Progenitor cell of endocrine pancreas (in vitro differentiated cells): ENCODE measurements around the gene ETFA. TPM values are rescaled to one million over a fixed set of nuclear protein-coding genes. Genes with fewer than 3 reads are reported as not detected.

ENCODE experiments used
- DNase-seq: peaks from one replicate; pipeline ENCODE4 v3.0.0; 2021; ENCODE audit warnings: low spot score; ENCODE audit not compliant: unreplicated experiment
- H3K27ac Mint-ChIP-seq: 2 replicates; pipeline ENCODE4 v1.8.0; 2021; ENCODE audit warnings: mild to moderate bottlenecking, moderate library complexity, mixed read lengths
- H3K27me3 Mint-ChIP-seq: 2 replicates; pipeline ENCODE4 v1.8.0; 2021; ENCODE audit warnings: mixed read lengths
- H3K36me3 Mint-ChIP-seq: 2 replicates; pipeline ENCODE4 v1.8.0; 2022; ENCODE audit warnings: mixed read lengths; ENCODE audit not compliant: insufficient read depth
- H3K4me1 Mint-ChIP-seq: 2 replicates; pipeline ENCODE4 v1.8.0; 2021; ENCODE audit warnings: low read depth, mixed read lengths
- H3K4me3 Mint-ChIP-seq: 2 replicates; pipeline ENCODE4 v1.8.0; 2021; ENCODE audit warnings: low read depth, mild to moderate bottlenecking, moderate library complexity, mixed read lengths
- H3K9me3 Mint-ChIP-seq: 2 replicates; pipeline ENCODE4 v1.8.0; 2021; ENCODE audit warnings: low read depth, mixed read lengths
- CTCF ChIP-seq: fragments of 200-600 bp; sonication (generic); IDR thresholded peaks from one replicate; pipeline ENCODE4 v1.5.0; 2021; ENCODE audit warnings: antibody characterized with exemption, mild to moderate bottlenecking; ENCODE audit not compliant: unreplicated experiment
- total RNA-seq: library from RNA; stranded (reverse); gene quantifications from 2 replicates; pipeline ENCODE4 v1.2.1, GENCODE V29; 2021

ETFA gene
- total RNA-seq, 1 donor from 2014 or later, result 105 TPM

GRCh38 chr15:76217029-76217881, 94.0 kb downstream of the ETFA start:
- TF ChIP-seq CTCF, result no peak
- Mint-ChIP-seq H3K4me1 (peaks cover 4% of the 10 kb centered on the region), H3K9me3 (peaks cover 5% of the 10 kb centered on the region), H3K4me3 (no peak overlapping the region), H3K27me3 (no peaks in the 10 kb centered on the region), H3K36me3 (peaks cover 24% of the 10 kb centered on the region), H3K27ac (peak overlapping the region; percentile 1)
- DNase-seq, result no peak

GRCh38 chr15:76215634-76216033, 95.6 kb downstream of the ETFA start:
- TF ChIP-seq CTCF, result no peak
- Mint-ChIP-seq H3K36me3 (peaks cover 17% of the 10 kb centered on the region), H3K4me3 (no peak overlapping the region), H3K27me3 (no peaks in the 10 kb centered on the region), H3K9me3 (no peaks in the 10 kb centered on the region), H3K27ac (no peak overlapping the region), H3K4me1 (peaks cover 4% of the 10 kb centered on the region)
- no peak for DNase-seq

GRCh38 chr15:76209942-76210341, 101.3 kb downstream of the ETFA start:
- TF ChIP-seq CTCF, result no peak
- Mint-ChIP-seq H3K4me1 (no peaks in the 10 kb centered on the region), H3K9me3 (no peaks in the 10 kb centered on the region), H3K36me3 (peaks cover 3% of the 10 kb centered on the region), H3K4me3 (no peak overlapping the region), H3K27ac (no peak overlapping the region), H3K27me3 (no peaks in the 10 kb centered on the region)
- DNase-seq, result no peak

GRCh38 chr15:76209523-76209922, 101.7 kb downstream of the ETFA start:
- Mint-ChIP-seq H3K4me3 (no peak overlapping the region), H3K9me3 (no peaks in the 10 kb centered on the region), H3K27me3 (no peaks in the 10 kb centered on the region), H3K36me3 (peaks cover 3% of the 10 kb centered on the region), H3K27ac (no peak overlapping the region), H3K4me1 (no peaks in the 10 kb centered on the region)
- DNase-seq, result no peak
- TF ChIP-seq CTCF, result no peak

- no peak overlapping the region for H3K4me3 Mint-ChIP-seq
- H3K27me3 Mint-ChIP-seq, result no peaks in the 10 kb centered on the region
- H3K4me1 Mint-ChIP-seq, result no peaks in the 10 kb centered on the region
- DNase-seq, result no peak
- H3K9me3 Mint-ChIP-seq, result no peaks in the 10 kb centered on the region
- TF ChIP-seq CTCF, result no peak
- H3K27ac Mint-ChIP-seq, result no peak overlapping the region
- H3K36me3 Mint-ChIP-seq, result peaks cover 3% of the 10 kb centered on the region
These were observed 102.4 kb downstream of the ETFA start for GRCh38 chr15:76208786-76209424.
